Measurements from ENCODE around the gene ZBED4. TPM values are rescaled to one million over a fixed set of nuclear protein-coding genes. Genes with fewer than 3 reads are reported as not detected.

The ZBED4 gene
- total and polyA plus RNA-seq, 2 experiments from 2014 or later = 8.5 to 31.9 TPM

DNA sequence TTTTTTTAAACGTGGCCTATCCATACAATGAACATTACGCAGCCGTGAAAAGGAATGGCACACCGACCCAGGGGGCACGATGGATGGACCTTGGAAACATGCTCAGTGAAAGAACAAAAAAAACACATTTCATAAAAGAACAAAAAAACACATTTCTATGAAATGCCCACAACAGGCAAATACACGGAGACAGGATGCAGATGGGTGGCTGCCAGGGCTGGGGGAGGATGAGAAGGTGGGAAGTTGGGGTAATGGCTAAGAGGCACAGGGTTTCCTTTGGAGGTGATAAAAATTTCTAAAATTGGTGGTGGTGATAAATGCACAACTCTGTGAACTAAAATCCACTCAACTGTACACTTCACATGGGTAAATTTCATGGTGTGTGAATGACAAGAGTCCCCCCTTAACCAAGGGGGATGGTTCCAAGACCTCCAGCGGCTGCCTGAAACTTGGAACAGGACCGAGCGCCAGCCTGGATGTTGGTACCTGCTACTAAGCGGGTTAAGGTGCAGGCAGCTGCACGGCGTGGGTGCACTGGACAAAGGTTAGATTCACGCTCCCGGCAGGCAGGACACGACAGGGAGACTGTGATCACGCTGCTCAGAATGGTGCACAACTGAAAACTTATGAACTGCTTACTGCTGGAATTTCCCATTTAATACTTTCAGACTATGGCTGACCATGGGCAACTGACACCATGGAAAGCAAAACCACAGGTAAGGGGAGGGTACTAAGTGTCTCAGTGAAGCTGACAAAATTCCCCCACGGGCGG lies 42.4 kb upstream of the ZBED4 start:
- Mint-ChIP-seq H3K27me3 (ENCODE audit: insufficient read depth, low read depth, poor library complexity) (peaks cover 7% of the 10 kb centered on the region), H3K27ac (no peak overlapping the region; the same call in 1 of the 2 replicates), H3K9me3 (no peaks in the 10 kb centered on the region), H3K4me1 (peaks cover 7% of the 10 kb centered on the region; the same call in 1 of the 3 replicates), H3K36me3 (ENCODE audit: low read depth) (peaks cover 35% of the 10 kb centered on the region; the same call in 2 of the 3 replicates), H3K4me3 (no peak overlapping the region)
- peaks cover 100% of the 10 kb centered on the region for H3K79me2 ChIP-seq (replicated peaks; ENCODE audit: insufficient read depth)
- DNase-seq (ENCODE audit: low spot score) = no peak
- H3K27ac ChIP-seq (ENCODE audit: low read depth) = no peak overlapping the region
- 0 out of 2 replicates have a peak, but pooled peaks cover 3% of the 10 kb centered on the region for H3F3A ChIP-seq (replicated peaks; ENCODE audit: low read depth)
- no peak overlapping the region for H3K4me2 ChIP-seq
- no peak overlapping the region for H2AFZ ChIP-seq
- H3K27me3 ChIP-seq (ENCODE audit: insufficient read depth) = no peaks in the 10 kb centered on the region
- H3K36me3 ChIP-seq (ENCODE audit: insufficient read depth) = no peaks in the 10 kb centered on the region
- H3K4me3 ChIP-seq = no peak overlapping the region
- ATAC-seq = no peak
- H3K9me2 ChIP-seq (ENCODE audit: insufficient read depth) = no peaks in the 10 kb centered on the region
- H3K4me1 ChIP-seq (ENCODE audit: insufficient read depth) = no peaks in the 10 kb centered on the region
- TF ChIP-seq STAT1 (IDR thresholded peaks at IDR 0.05; ENCODE audit: unreplicated experiment) (no peak), ZNF114 (CRISPR knock-in tag; IDR thresholded peaks at IDR 0.05) (no peak), NANOG (IDR thresholded peaks at IDR 0.05; ENCODE audit: borderline replicate concordance) (no peak), CTCF (conservative IDR thresholded peaks at IDR 0.05; ENCODE audit: low read depth in 2 of 2) (no peak), CREB1 (CRISPR knock-in tag; IDR thresholded peaks at IDR 0.05; ENCODE audit: low read depth) (no peak), EZH2 (IDR thresholded peaks at IDR 0.05; ENCODE audit: low read depth, unreplicated experiment) (no peak), POLR2AphosphoS5 (IDR thresholded peaks at IDR 0.05; ENCODE audit: low read depth) (no peak), ETS1 (IDR thresholded peaks at IDR 0.05) (no peak), ZNF331 (CRISPR knock-in tag; IDR thresholded peaks at IDR 0.05; ENCODE audit: low read depth) (no peak), JUNB (IDR thresholded peaks at IDR 0.05; ENCODE audit: unreplicated experiment) (no peak), EZH2phosphoT487 (IDR thresholded peaks at IDR 0.05; ENCODE audit: unreplicated experiment) (no peak)
- TF ChIP-seq, protein P1, sequence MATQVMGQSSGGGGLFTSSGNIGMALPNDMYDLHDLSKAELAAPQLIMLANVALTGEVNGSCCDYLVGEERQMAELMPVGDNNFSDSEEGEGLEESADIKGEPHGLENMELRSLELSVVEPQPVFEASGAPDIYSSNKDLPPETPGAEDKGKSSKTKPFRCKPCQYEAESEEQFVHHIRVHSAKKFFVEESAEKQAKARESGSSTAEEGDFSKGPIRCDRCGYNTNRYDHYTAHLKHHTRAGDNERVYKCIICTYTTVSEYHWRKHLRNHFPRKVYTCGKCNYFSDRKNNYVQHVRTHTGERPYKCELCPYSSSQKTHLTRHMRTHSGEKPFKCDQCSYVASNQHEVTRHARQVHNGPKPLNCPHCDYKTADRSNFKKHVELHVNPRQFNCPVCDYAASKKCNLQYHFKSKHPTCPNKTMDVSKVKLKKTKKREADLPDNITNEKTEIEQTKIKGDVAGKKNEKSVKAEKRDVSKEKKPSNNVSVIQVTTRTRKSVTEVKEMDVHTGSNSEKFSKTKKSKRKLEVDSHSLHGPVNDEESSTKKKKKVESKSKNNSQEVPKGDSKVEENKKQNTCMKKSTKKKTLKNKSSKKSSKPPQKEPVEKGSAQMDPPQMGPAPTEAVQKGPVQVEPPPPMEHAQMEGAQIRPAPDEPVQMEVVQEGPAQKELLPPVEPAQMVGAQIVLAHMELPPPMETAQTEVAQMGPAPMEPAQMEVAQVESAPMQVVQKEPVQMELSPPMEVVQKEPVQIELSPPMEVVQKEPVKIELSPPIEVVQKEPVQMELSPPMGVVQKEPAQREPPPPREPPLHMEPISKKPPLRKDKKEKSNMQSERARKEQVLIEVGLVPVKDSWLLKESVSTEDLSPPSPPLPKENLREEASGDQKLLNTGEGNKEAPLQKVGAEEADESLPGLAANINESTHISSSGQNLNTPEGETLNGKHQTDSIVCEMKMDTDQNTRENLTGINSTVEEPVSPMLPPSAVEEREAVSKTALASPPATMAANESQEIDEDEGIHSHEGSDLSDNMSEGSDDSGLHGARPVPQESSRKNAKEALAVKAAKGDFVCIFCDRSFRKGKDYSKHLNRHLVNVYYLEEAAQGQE (IDR thresholded peaks at IDR 0.05; ENCODE audit: unreplicated experiment) = no peak
- TF ChIP-seq, protein P2, sequence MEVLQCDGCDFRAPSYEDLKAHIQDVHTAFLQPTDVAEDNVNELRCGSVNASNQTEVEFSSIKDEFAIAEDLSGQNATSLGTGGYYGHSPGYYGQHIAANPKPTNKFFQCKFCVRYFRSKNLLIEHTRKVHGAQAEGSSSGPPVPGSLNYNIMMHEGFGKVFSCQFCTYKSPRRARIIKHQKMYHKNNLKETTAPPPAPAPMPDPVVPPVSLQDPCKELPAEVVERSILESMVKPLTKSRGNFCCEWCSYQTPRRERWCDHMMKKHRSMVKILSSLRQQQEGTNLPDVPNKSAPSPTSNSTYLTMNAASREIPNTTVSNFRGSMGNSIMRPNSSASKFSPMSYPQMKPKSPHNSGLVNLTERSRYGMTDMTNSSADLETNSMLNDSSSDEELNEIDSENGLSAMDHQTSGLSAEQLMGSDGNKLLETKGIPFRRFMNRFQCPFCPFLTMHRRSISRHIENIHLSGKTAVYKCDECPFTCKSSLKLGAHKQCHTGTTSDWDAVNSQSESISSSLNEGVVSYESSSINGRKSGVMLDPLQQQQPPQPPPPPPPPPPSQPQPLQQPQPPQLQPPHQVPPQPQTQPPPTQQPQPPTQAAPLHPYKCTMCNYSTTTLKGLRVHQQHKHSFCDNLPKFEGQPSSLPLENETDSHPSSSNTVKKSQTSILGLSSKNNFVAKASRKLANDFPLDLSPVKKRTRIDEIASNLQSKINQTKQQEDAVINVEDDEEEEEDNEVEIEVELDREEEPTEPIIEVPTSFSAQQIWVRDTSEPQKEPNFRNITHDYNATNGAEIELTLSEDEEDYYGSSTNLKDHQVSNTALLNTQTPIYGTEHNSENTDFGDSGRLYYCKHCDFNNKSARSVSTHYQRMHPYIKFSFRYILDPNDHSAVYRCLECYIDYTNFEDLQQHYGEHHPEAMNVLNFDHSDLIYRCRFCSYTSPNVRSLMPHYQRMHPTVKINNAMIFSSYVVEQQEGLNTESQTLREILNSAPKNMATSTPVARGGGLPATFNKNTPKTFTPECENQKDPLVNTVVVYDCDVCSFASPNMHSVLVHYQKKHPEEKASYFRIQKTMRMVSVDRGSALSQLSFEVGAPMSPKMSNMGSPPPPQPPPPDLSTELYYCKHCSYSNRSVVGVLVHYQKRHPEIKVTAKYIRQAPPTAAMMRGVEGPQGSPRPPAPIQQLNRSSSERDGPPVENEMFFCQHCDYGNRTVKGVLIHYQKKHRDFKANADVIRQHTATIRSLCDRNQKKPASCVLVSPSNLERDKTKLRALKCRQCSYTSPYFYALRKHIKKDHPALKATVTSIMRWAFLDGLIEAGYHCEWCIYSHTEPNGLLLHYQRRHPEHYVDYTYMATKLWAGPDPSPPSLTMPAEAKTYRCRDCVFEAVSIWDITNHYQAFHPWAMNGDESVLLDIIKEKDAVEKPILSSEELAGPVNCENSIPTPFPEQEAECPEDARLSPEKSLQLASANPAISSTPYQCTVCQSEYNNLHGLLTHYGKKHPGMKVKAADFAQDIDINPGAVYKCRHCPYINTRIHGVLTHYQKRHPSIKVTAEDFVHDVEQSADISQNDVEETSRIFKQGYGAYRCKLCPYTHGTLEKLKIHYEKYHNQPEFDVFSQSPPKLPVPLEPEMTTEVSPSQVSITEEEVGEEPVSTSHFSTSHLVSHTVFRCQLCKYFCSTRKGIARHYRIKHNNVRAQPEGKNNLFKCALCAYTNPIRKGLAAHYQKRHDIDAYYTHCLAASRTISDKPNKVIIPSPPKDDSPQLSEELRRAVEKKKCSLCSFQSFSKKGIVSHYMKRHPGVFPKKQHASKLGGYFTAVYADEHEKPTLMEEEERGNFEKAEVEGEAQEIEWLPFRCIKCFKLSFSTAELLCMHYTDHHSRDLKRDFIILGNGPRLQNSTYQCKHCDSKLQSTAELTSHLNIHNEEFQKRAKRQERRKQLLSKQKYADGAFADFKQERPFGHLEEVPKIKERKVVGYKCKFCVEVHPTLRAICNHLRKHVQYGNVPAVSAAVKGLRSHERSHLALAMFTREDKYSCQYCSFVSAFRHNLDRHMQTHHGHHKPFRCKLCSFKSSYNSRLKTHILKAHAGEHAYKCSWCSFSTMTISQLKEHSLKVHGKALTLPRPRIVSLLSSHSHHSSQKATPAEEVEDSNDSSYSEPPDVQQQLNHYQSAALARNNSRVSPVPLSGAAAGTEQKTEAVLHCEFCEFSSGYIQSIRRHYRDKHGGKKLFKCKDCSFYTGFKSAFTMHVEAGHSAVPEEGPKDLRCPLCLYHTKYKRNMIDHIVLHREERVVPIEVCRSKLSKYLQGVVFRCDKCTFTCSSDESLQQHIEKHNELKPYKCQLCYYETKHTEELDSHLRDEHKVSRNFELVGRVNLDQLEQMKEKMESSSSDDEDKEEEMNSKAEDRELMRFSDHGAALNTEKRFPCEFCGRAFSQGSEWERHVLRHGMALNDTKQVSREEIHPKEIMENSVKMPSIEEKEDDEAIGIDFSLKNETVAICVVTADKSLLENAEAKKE (CRISPR knock-in tag; IDR thresholded peaks at IDR 0.05) = no peak
- peaks cover 68% of the 10 kb centered on the region for H4K20me1 ChIP-seq (replicated peaks; ENCODE audit: insufficient read depth)
